ENCODE results near the gene CYP39A1. TPM values are rescaled to one million over a fixed set of nuclear protein-coding genes. Genes with fewer than 3 reads are reported as not detected.

Gene CYP39A1
- polyA plus RNA-seq, 2 of the 4 experiments (the other 2 are of a cell fraction): 0.26 to 0.78 TPM

- TF ChIP-seq RAD21 (conservative IDR thresholded peaks at IDR 0.05 in 1 of 2, IDR thresholded peaks at IDR 0.05 in 1 of 2) (no peak), USF2 (IDR thresholded peaks at IDR 0.05) (no peak), BHLHE40 (IDR thresholded peaks at IDR 0.05; ENCODE audit: low read depth, low read length) (no peak), HDAC2 (IDR thresholded peaks at IDR 0.05) (no peak)
These were observed 126.0 kb downstream of the CYP39A1 start (continued) for GRCh38 chr6:46526607-46527006.

GRCh38 chr6:46525583-46525982 lies 127.0 kb downstream of the CYP39A1 start:
- CTCF ChIA-PET: no interaction called here
- no peak for FAIRE-seq

GRCh38 chr6:46521464-46521971 lies 131.1 kb downstream of the CYP39A1 start:
- FAIRE-seq (no peak), ATAC-seq (no peak), DNase-seq (ENCODE audit: low read depth in 1 of 2, low spot score in 1 of 2) (no peak)
- Histone ChIP-seq H3K27ac (no peak overlapping the region), H3K4me1 (no peaks in the 10 kb centered on the region), H3K4me3 (no peak overlapping the region), H3K4me2 (no peak overlapping the region), H3K9me3 (no peaks in the 10 kb centered on the region)
- CTCF ChIA-PET: no interaction called here
- POLR2A ChIA-PET: no interaction called here
- no peak for TF ChIP-seq NFE2L2 (conservative IDR thresholded peaks at IDR 0.05; ENCODE audit: low read length)
- TF ChIP-seq BCL3 (IDR thresholded peaks at IDR 0.05): no peak
- no peak for TF ChIP-seq CBX8 (IDR thresholded peaks at IDR 0.05)
- no peak for TF ChIP-seq CHD4 (IDR thresholded peaks at IDR 0.05; ENCODE audit: borderline replicate concordance)
- TF ChIP-seq USF2 (IDR thresholded peaks at IDR 0.05): no peak
- no peak for TF ChIP-seq ZSCAN20 (CRISPR knock-in tag; IDR thresholded peaks at IDR 0.05)
- no peak for TF ChIP-seq FOSL2 (IDR thresholded peaks at IDR 0.05)
- TF ChIP-seq FOSL2 (CRISPR knock-in tag; IDR thresholded peaks at IDR 0.05): no peak
- no peak for TF ChIP-seq CBX2 (IDR thresholded peaks at IDR 0.05; ENCODE audit: borderline replicate concordance, low read depth)
- no peak for TF ChIP-seq HMGXB4 (CRISPR knock-in tag; IDR thresholded peaks at IDR 0.05; ENCODE audit: borderline replicate concordance)
- TF ChIP-seq ZFP36 (IDR thresholded peaks at IDR 0.05; ENCODE audit: borderline replicate concordance, partially characterized antibody): no peak
- TF ChIP-seq RNF2 (IDR thresholded peaks at IDR 0.05; ENCODE audit: borderline replicate concordance, low read depth): no peak
- TF ChIP-seq HDAC2 (IDR thresholded peaks at IDR 0.05): no peak

More at GRCh38 chr6:46525583-46525982, 127.0 kb downstream of the CYP39A1 start:
- no peak for DNase-seq (ENCODE audit: low read depth in 1 of 2, low spot score in 1 of 2)
- Histone ChIP-seq H3K4me3 (no peak overlapping the region), H3K9me3 (no peaks in the 10 kb centered on the region), H3K4me2 (no peak overlapping the region), H3K27ac (no peak overlapping the region), H3K4me1 (no peaks in the 10 kb centered on the region)
- TF ChIP-seq ESRRA (IDR thresholded peaks at IDR 0.05; ENCODE audit: borderline replicate concordance, low read length) (no peak), POLR2AphosphoS2 (conservative IDR thresholded peaks at IDR 0.05; ENCODE audit: low read length) (no peak), CBX2 (IDR thresholded peaks at IDR 0.05; ENCODE audit: borderline replicate concordance, low read depth) (no peak), EHF (CRISPR knock-in tag; IDR thresholded peaks at IDR 0.05) (no peak), KDM5A (IDR thresholded peaks at IDR 0.05) (no peak), ZNF302 (CRISPR knock-in tag; IDR thresholded peaks at IDR 0.05) (no peak), MAZ (IDR thresholded peaks at IDR 0.05; ENCODE audit: borderline replicate concordance, low read depth, low read length) (no peak), CHD4 (IDR thresholded peaks at IDR 0.05; ENCODE audit: borderline replicate concordance) (no peak), CHD2 (IDR thresholded peaks at IDR 0.05; ENCODE audit: low read length, partially characterized antibody) (no peak), HDAC2 (IDR thresholded peaks at IDR 0.05) (no peak), JUN (IDR thresholded peaks at IDR 0.05) (no peak), HES2 (IDR thresholded peaks at IDR 0.05) (no peak), RCOR1 (IDR thresholded peaks at IDR 0.05; ENCODE audit: low read depth, low read length) (no peak), MYC (IDR thresholded peaks at IDR 0.05; ENCODE audit: borderline replicate concordance, low read length) (no peak), ZFP36 (IDR thresholded peaks at IDR 0.05; ENCODE audit: borderline replicate concordance, partially characterized antibody) (no peak), NFE2L2 (conservative IDR thresholded peaks at IDR 0.05; ENCODE audit: low read length) (no peak), SMC3 (IDR thresholded peaks at IDR 0.05) (no peak), HOXA7 (CRISPR knock-in tag; IDR thresholded peaks at IDR 0.05) (no peak), BCL3 (IDR thresholded peaks at IDR 0.05) (no peak), HMGXB4 (CRISPR knock-in tag; IDR thresholded peaks at IDR 0.05; ENCODE audit: borderline replicate concordance) (no peak)
- no peak for ATAC-seq
- POLR2A ChIA-PET: no interaction called here

All from A549 (cell line).